ENCODE data around the gene MAGEF1.
"Not testable (repeated sequence)": the region's sequence is repeated elsewhere in the genome, so short reads cannot be mapped to it uniquely, and the experiment has no call there.

The MAGEF1 gene

GRCh38 chr3:184737641-184738505 lies 26.0 kb upstream of the MAGEF1 start:
- Mint-ChIP-seq H3K27ac (no peak overlapping the region), H3K4me1 (ENCODE audit: low read depth) (no peaks in the 10 kb centered on the region), H3K27me3 (ENCODE audit: low read depth) (peaks cover 12% of the 10 kb centered on the region), H3K36me3 (ENCODE audit: low read depth) (no peaks in the 10 kb centered on the region), H3K9me3 (no peaks in the 10 kb centered on the region), H3K4me3 (no peak overlapping the region)

GRCh38 chr3:184737063-184737462 lies 25.2 kb upstream of the MAGEF1 start:
- H3K9me3 Mint-ChIP-seq = no peaks in the 10 kb centered on the region
- peaks cover 12% of the 10 kb centered on the region for H3K27me3 Mint-ChIP-seq (ENCODE audit: low read depth)
- no peak overlapping the region for H3K27ac Mint-ChIP-seq
- H3K4me1 Mint-ChIP-seq (ENCODE audit: low read depth) = no peaks in the 10 kb centered on the region
- H3K4me3 Mint-ChIP-seq = no peak overlapping the region
- H3K36me3 Mint-ChIP-seq (ENCODE audit: low read depth) = no peaks in the 10 kb centered on the region

- Mint-ChIP-seq H3K4me3 (no peak overlapping the region), H3K36me3 (ENCODE audit: low read depth) (no peaks in the 10 kb centered on the region), H3K27me3 (ENCODE audit: low read depth) (peaks cover 24% of the 10 kb centered on the region), H3K27ac (no peak overlapping the region), H3K4me1 (ENCODE audit: low read depth) (no peaks in the 10 kb centered on the region), H3K9me3 (no peaks in the 10 kb centered on the region)
Measured at GRCh38 chr3:184734903-184735701, 23.2 kb upstream of the MAGEF1 start.

- Mint-ChIP-seq H3K4me3 (no peak overlapping the region), H3K27ac (no peak overlapping the region), H3K27me3 (ENCODE audit: low read depth) (peaks cover 20% of the 10 kb centered on the region), H3K4me1 (ENCODE audit: low read depth) (no peaks in the 10 kb centered on the region), H3K36me3 (ENCODE audit: low read depth) (no peaks in the 10 kb centered on the region), H3K9me3 (no peaks in the 10 kb centered on the region)
Measured at GRCh38 chr3:184733971-184734608, 22.2 kb upstream of the MAGEF1 start.

- no peak overlapping the region for H3K4me3 Mint-ChIP-seq
Measured at GRCh38 chr3:184733181-184733580, 21.3 kb upstream of the MAGEF1 start.

GRCh38 chr3:184731786-184732537 lies 20.1 kb upstream of the MAGEF1 start:
- Mint-ChIP-seq H3K27me3 (ENCODE audit: low read depth) (peaks cover 20% of the 10 kb centered on the region), H3K4me3 (no peak overlapping the region), H3K36me3 (ENCODE audit: low read depth) (no peaks in the 10 kb centered on the region), H3K4me1 (ENCODE audit: low read depth) (no peaks in the 10 kb centered on the region), H3K9me3 (no peaks in the 10 kb centered on the region), H3K27ac (no peak overlapping the region)

More at GRCh38 chr3:184733181-184733580, 21.3 kb upstream of the MAGEF1 start:
- Mint-ChIP-seq H3K4me1 (ENCODE audit: low read depth) (no peaks in the 10 kb centered on the region), H3K27me3 (ENCODE audit: low read depth) (peaks cover 15% of the 10 kb centered on the region), H3K27ac (no peak overlapping the region), H3K9me3 (no peaks in the 10 kb centered on the region), H3K36me3 (ENCODE audit: low read depth) (no peaks in the 10 kb centered on the region)

GRCh38 chr3:184730924-184731323 lies 19.1 kb upstream of the MAGEF1 start:
- Mint-ChIP-seq H3K27me3 (ENCODE audit: low read depth) (peaks cover 26% of the 10 kb centered on the region), H3K36me3 (ENCODE audit: low read depth) (no peaks in the 10 kb centered on the region), H3K9me3 (no peaks in the 10 kb centered on the region), H3K4me3 (no peak overlapping the region), H3K4me1 (ENCODE audit: low read depth) (no peaks in the 10 kb centered on the region), H3K27ac (no peak overlapping the region)

GRCh38 chr3:184729154-184729553 lies 17.3 kb upstream of the MAGEF1 start:
- H3K4me3 Mint-ChIP-seq; H3K27ac Mint-ChIP-seq; H3K4me1 Mint-ChIP-seq (ENCODE audit: low read depth); H3K36me3 Mint-ChIP-seq (ENCODE audit: low read depth); H3K9me3 Mint-ChIP-seq: not testable (repeated sequence)
- peaks cover 35% of the 10 kb centered on the region for H3K27me3 Mint-ChIP-seq (ENCODE audit: low read depth)

- peaks cover 41% of the 10 kb centered on the region for H3K27me3 Mint-ChIP-seq (ENCODE audit: low read depth)
- no peaks in the 10 kb centered on the region for H3K9me3 Mint-ChIP-seq
- H3K36me3 Mint-ChIP-seq (ENCODE audit: low read depth) = no peaks in the 10 kb centered on the region
- no peaks in the 10 kb centered on the region for H3K4me1 Mint-ChIP-seq (ENCODE audit: low read depth)
- no peak overlapping the region for H3K4me3 Mint-ChIP-seq
- H3K27ac Mint-ChIP-seq = no peak overlapping the region
Measured at GRCh38 chr3:184728010-184728527, 16.2 kb upstream of the MAGEF1 start.

GRCh38 chr3:184727357-184728009 lies 15.6 kb upstream of the MAGEF1 start:
- Mint-ChIP-seq H3K4me3 (no peak overlapping the region), H3K27ac (no peak overlapping the region), H3K4me1 (ENCODE audit: low read depth) (no peaks in the 10 kb centered on the region), H3K36me3 (ENCODE audit: low read depth) (no peaks in the 10 kb centered on the region), H3K9me3 (no peaks in the 10 kb centered on the region), H3K27me3 (ENCODE audit: low read depth) (peaks cover 46% of the 10 kb centered on the region)

GRCh38 chr3:184726497-184726896 lies 14.6 kb upstream of the MAGEF1 start:
- H3K9me3 Mint-ChIP-seq = no peaks in the 10 kb centered on the region
- H3K4me1 Mint-ChIP-seq (ENCODE audit: low read depth) = no peaks in the 10 kb centered on the region
- no peak overlapping the region for H3K27ac Mint-ChIP-seq
- H3K27me3 Mint-ChIP-seq (ENCODE audit: low read depth) = peaks cover 47% of the 10 kb centered on the region
- H3K4me3 Mint-ChIP-seq = no peak overlapping the region
- no peaks in the 10 kb centered on the region for H3K36me3 Mint-ChIP-seq (ENCODE audit: low read depth)

- H3K27ac Mint-ChIP-seq = no peak overlapping the region
- no peaks in the 10 kb centered on the region for H3K9me3 Mint-ChIP-seq
- H3K27me3 Mint-ChIP-seq (ENCODE audit: low read depth) = peaks cover 38% of the 10 kb centered on the region
- H3K36me3 Mint-ChIP-seq (ENCODE audit: low read depth) = no peaks in the 10 kb centered on the region
- no peaks in the 10 kb centered on the region for H3K4me1 Mint-ChIP-seq (ENCODE audit: low read depth)
- H3K4me3 Mint-ChIP-seq = no peak overlapping the region
Measured at GRCh38 chr3:184725176-184725719, 13.4 kb upstream of the MAGEF1 start.

- H3K4me3 Mint-ChIP-seq = no peak overlapping the region
Measured at GRCh38 chr3:184724699-184725098, 12.8 kb upstream of the MAGEF1 start.

More at GRCh38 chr3:184724699-184725098, 12.8 kb upstream of the MAGEF1 start:
- Mint-ChIP-seq H3K4me1 (ENCODE audit: low read depth) (no peaks in the 10 kb centered on the region), H3K27ac (no peak overlapping the region), H3K27me3 (ENCODE audit: low read depth) (peaks cover 38% of the 10 kb centered on the region), H3K36me3 (ENCODE audit: low read depth) (no peaks in the 10 kb centered on the region), H3K9me3 (no peaks in the 10 kb centered on the region)
